Right lobe of liver (tissue), 6 donors: ENCODE data around the gene STPG3. TPM values are rescaled to one million over a fixed set of nuclear protein-coding genes. Genes with fewer than 3 reads are reported as not detected.

ENCODE experiments used
- ATAC-seq, 4 donors: fragments of 200-7000 bp; cut with Tn5 transposase; one replicate each; pipeline ENCODE4 v1.9.1; 2020; ENCODE audit warnings: mild to moderate bottlenecking in 4 of 4, moderate library complexity in 4 of 4
- DNase-seq, 3 donors: peaks; one replicate each; pipeline ENCODE4 v3.0.0-alpha.2; 2020
- H3K27ac ChIP-seq, 3 donors: fragments of 200-600 bp; one replicate each; pipeline ENCODE4 v1.8.0; 2022
- H3K27me3 ChIP-seq, 2 donors: fragments of 200-600 bp; one replicate each; pipeline ENCODE4 v1.8.0; 2022
- H3K36me3 ChIP-seq, 4 donors: fragments of 200-600 bp; sonication (generic) in 1 of 4; one replicate each; pipeline versions ENCODE4 v1.5.1 to v1.8.0; 2017 to 2022; ENCODE audit warnings: control low read depth in 1 of 4
- H3K4me1 ChIP-seq, 4 donors: fragments of 200-600 bp; sonication (generic) in 1 of 4; one replicate each; pipeline versions ENCODE4 v1.5.1 to v1.8.0; 2017 to 2022; ENCODE audit warnings: control low read depth in 1 of 4
- H3K4me3 ChIP-seq, 3 donors: fragments of 200-600 bp; one replicate each; pipeline ENCODE4 v1.8.0; 2022
- H3K9me3 ChIP-seq, 4 donors: fragments of 200-600 bp; sonication (generic) in 1 of 4; one replicate each; pipeline versions ENCODE4 v1.5.1 to v1.8.0; 2017 to 2022; ENCODE audit warnings: control low read depth in 1 of 4
- POLR2A ChIP-seq: fragments of 450-650 bp; IDR thresholded peaks from one replicate; pipeline ENCODE4 v1.6.1; 2017; ENCODE audit warnings: antibody characterized with exemption, mild to moderate bottlenecking
- WGBS: methylation state at CpG from one replicate; pipeline ENCODE4 v1.1.6; 2018; ENCODE audit warnings: low coverage, low lambda C conversion rate; ENCODE audit not compliant: insufficient coverage; ENCODE audit errors: missing lambda C conversion rate; 5-methylcytosine and 5-hydroxymethylcytosine counted together
- intact Hi-C, 2 donors: fragments of 100-400 bp; cut with DNase I; formaldehyde crosslinking; loops; one replicate each; pipeline versions ENCODE4 v1.11.2 to v1.14.1; 2022
- total RNA-seq, 6 experiments: library from RNA; depleted of rRNA in 2 of 6; stranded (reverse); fragments of >200 nt in 2 of 6; fragmentation: NEBNext Ultra II Directional in 3 of 6; extraction: Animal tissue kit (Norgen Biotek cat#: 25700) in 3 of 6; gene quantifications; one replicate each; pipeline versions ENCODE4 v1.1.0 to v1.2.4, GENCODE V29; 2016 to 2023
- TF ChIP-seq, protein P1 (sequence below), 4 donors: fragments of 200-600 bp in 3 of 4; fragments of 450-650 bp in 1 of 4; IDR thresholded peaks; one replicate each; pipeline versions ENCODE4 v1.5.1 to v1.8.0; 2016 to 2022; ENCODE audit warnings: antibody characterized with exemption in 4 of 4, mild to moderate bottlenecking in 2 of 4
- donor health status: DM: no; HTN: yes; CAD: no.
- donor health status: DM: no; HTN: no; CAD: no.
- donor health status: DM: no; HTN: no; CAD: no.
- donor health status: DM: no; HTN: yes; CAD: no.
- donor health status: DM: no; HTN: yes; CAD: no.

Gene STPG3
- total RNA-seq, 6 experiments from 2014 or later, result not detected

GRCh38 chr9:137276473-137277328 is 25.6 kb downstream of the STPG3 start:
- Histone ChIP-seq H3K27ac (peak overlapping the region; percentile 70 to 95 (median 74)), H3K4me1 (peaks cover 0 to 5% (median 0%) of the 10 kb centered on the region in 4 donors), H3K27me3 (no peaks in the 10 kb centered on the region), H3K9me3 (no peaks in the 10 kb centered on the region), H3K4me3 (peak overlapping the region; percentile 39 to 57 (median 49)), H3K36me3 (peaks cover 0 to 10% (median 0%) of the 10 kb centered on the region in 4 donors)
- TF ChIP-seq, protein P1, sequence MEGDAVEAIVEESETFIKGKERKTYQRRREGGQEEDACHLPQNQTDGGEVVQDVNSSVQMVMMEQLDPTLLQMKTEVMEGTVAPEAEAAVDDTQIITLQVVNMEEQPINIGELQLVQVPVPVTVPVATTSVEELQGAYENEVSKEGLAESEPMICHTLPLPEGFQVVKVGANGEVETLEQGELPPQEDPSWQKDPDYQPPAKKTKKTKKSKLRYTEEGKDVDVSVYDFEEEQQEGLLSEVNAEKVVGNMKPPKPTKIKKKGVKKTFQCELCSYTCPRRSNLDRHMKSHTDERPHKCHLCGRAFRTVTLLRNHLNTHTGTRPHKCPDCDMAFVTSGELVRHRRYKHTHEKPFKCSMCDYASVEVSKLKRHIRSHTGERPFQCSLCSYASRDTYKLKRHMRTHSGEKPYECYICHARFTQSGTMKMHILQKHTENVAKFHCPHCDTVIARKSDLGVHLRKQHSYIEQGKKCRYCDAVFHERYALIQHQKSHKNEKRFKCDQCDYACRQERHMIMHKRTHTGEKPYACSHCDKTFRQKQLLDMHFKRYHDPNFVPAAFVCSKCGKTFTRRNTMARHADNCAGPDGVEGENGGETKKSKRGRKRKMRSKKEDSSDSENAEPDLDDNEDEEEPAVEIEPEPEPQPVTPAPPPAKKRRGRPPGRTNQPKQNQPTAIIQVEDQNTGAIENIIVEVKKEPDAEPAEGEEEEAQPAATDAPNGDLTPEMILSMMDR (IDR thresholded peaks at IDR 0.05), result no peak
- no peak for TF ChIP-seq POLR2A
- peak; percentile 75 to 77 (median 76) for DNase-seq
- peak; percentile 38 to 62 (median 46) for ATAC-seq
- intact Hi-C loops, result no loop called here
- 16% methylated on average over 12 of the region's 30 CpGs for WGBS

- 46% methylated on average over 2 of the region's 25 CpGs for WGBS
- TF ChIP-seq, protein P1 (IDR thresholded peaks at IDR 0.05), result peak in 3 of 4 donors; percentile 5 to 14 (median 11)
- peak; percentile 3 for TF ChIP-seq POLR2A
- no peaks in the 10 kb centered on the region for H3K9me3 ChIP-seq
- no peaks in the 10 kb centered on the region for H3K27me3 ChIP-seq
- DNase-seq (peak; percentile 82 to 86 (median 84)), ATAC-seq (peak; percentile 66 to 84 (median 74))
- intact Hi-C loops, result no loop called here
- peaks cover 0 to 5% (median 0%) of the 10 kb centered on the region in 4 donors for H3K4me1 ChIP-seq
- H3K36me3 ChIP-seq, result peaks cover 0 to 4% (median 0%) of the 10 kb centered on the region in 4 donors
- peak within 1 kb of the TSS; percentile 39 to 57 (median 49) for H3K4me3 ChIP-seq
- peak within 1 kb of the TSS; percentile 70 to 95 (median 74) for H3K27ac ChIP-seq
These were observed 26.4 kb downstream of the STPG3 start, which contains the start of gene TOR4A for GRCh38 chr9:137277329-137278041. Gene TOR4A, plus strand, starts transcription at chr9:137277726. Its CDS starts 964 bp downstream, at chr9:137278690.

DNA sequence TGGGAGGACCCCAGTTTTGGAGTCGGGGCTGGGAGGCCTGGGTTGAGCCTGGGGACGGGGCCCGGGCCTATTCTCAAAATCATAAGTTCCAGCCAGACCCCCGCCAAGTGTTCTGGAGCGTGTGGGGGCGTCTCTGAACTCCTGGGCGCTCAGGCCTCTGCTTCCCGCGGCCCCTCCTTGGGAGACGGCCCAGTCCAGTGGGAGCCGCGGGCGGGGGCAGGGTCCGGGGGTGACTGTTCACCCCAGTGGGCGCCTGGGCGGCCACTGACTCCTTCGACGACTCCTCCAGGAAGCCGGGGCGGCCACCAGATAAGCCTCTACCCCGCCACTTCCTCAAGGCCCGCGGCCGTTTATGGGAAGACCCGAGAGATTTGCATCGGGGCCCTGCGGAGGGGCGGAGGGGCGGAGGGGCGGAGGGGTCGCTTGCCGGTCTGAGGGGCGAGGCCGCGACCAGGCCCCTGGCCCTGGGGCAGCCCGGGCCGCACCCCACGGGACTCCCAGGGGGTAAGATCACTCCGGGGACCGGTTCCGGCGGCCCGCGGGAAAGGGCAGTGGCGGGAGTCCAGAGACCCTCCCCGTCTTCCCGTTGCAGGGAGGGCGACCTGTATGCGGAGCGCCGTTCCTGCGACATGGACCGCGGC is 27.1 kb downstream of the STPG3 start:
- ATAC-seq, result peak; percentile 4 to 38 (median 16)
- intact Hi-C loops, result no loop called here
- Histone ChIP-seq H3K4me3 (peak overlapping the region; percentile 39 to 57 (median 49)), H3K9me3 (no peaks in the 10 kb centered on the region), H3K27ac (peak overlapping the region; percentile 70 to 95 (median 74)), H3K4me1 (peaks cover 0 to 5% (median 0%) of the 10 kb centered on the region in 4 donors), H3K36me3 (no peaks in the 10 kb centered on the region), H3K27me3 (no peaks in the 10 kb centered on the region)
- DNase-seq, result peak; percentile 58 to 67 (median 59)
- TF ChIP-seq POLR2A, result no peak
- TF ChIP-seq, protein P1 (IDR thresholded peaks at IDR 0.05), result no peak
- no CpG with 5 or more reads among the region's 54 CpGs for WGBS
